Measurements from ENCODE around the gene MMP14. TPM values are rescaled to one million over a fixed set of nuclear protein-coding genes. Genes with fewer than 3 reads are reported as not detected.

MMP14 gene
- polyA plus RNA-seq, 3 donors: 0.14 to 4.6 (median 0.44) TPM

GRCh38 chr14:22897357-22897756 is 61.0 kb downstream of the MMP14 start:
- Histone ChIP-seq H3K9ac (ENCODE audit: insufficient read depth, low read length, poor library complexity, severe bottlenecking) (no peak overlapping the region), H3K4me1 (ENCODE audit: control insufficient read depth in 1 of 2, insufficient read depth in 2 of 2, low read length in 2 of 2) (no peaks in the 10 kb centered on the region), H3K79me2 (ENCODE audit: insufficient read depth, low read length) (no peaks in the 10 kb centered on the region), H3K4me3 (replicated peaks in 1 of 3; ENCODE audit: low read depth in 2 of 3, low read length in 3 of 3) (no peak overlapping the region), H2AFZ (ENCODE audit: insufficient read depth, low read depth, low read length, poor library complexity, severe bottlenecking) (no peak overlapping the region), H3K36me3 (replicated peaks in 1 of 2; ENCODE audit: control insufficient read depth in 1 of 2, insufficient read depth in 2 of 2, low read length in 2 of 2) (peaks cover 37 to 84% of the 10 kb centered on the region in 2 donors), H4K20me1 (ENCODE audit: insufficient read depth, low read length) (peaks cover 6% of the 10 kb centered on the region), H3K27me3 (ENCODE audit: control insufficient read depth in 2 of 2, insufficient read depth in 2 of 2, low read length in 2 of 2) (no peaks in the 10 kb centered on the region), H3K9me3 (replicated peaks in 1 of 2; ENCODE audit: control insufficient read depth in 1 of 2, insufficient read depth in 1 of 2, low read length in 2 of 2) (no peaks in the 10 kb centered on the region), H3K27ac (ENCODE audit: low read depth in 1 of 2, low read length in 2 of 2) (no peak overlapping the region), H3K4me2 (replicated peaks; ENCODE audit: extremely low read depth, low read length, poor library complexity, severe bottlenecking) (no peak overlapping the region)
- Mint-ChIP-seq H3K27ac (peak overlapping the region in 1 of 7 donors; percentile 17), H3K4me1 (peaks cover 2% of the 10 kb centered on the region), H3K36me3 (peaks cover 59 to 74% of the 10 kb centered on the region in 2 donors), H3K4me3 (no peak overlapping the region), H3K27me3 (ENCODE audit: low read depth in 3 of 3) (no peaks in the 10 kb centered on the region), H3K9me3 (no peaks in the 10 kb centered on the region)
- no peak for DNase-seq
- intact Hi-C loops (cut with micrococcal nuclease): no loop called here
- no CpG with 5 or more reads among the region's 1 CpG for WGBS (ENCODE audit: insufficient coverage)
- TF ChIP-seq CTCF (IDR thresholded peaks at IDR 0.05): no peak

Small RNA genes lying within 50 kb of the gene (small RNA-seq; reads per million reads assigned to genes)
- gene RF00019 (ENCODE audit: insufficient read length, low read depth): not detected

Other genes with a start within 250 kb of the MMP14 start
- 100 to 1,000 TPM; 126 to 444 (median 440) TPM for gene DAD1, start 247.4 kb upstream of the MMP14 start, polyA plus RNA-seq
- gene ABHD4, start 238.3 kb upstream of the MMP14 start, polyA plus RNA-seq: 10 to 100 TPM in 2 of 3 donors, 1 to 10 TPM in 1; 9.4 to 13.4 (median 12.5) TPM
- gene OR6J1, start 192.2 kb upstream of the MMP14 start, polyA plus RNA-seq: not detected
- gene OXA1L, start 69.9 kb upstream of the MMP14 start, polyA plus RNA-seq: 100 to 1,000 TPM in 1 of 3 donors, 10 to 100 TPM in 2; 61.2 to 264 (median 86.9) TPM
- gene SLC7A7, start 21.1 kb upstream of the MMP14 start, polyA plus RNA-seq: 100 to 1,000 TPM; 262 to 425 (median 371) TPM
- 100 to 1,000 TPM in 2 of 3 donors, 10 to 100 TPM in 1; 32.3 to 164 (median 130) TPM for gene MRPL52, start 6.7 kb upstream of the MMP14 start, polyA plus RNA-seq
- 10 to 100 TPM; 39.0 to 65.1 (median 51.5) TPM for gene LRP10, start 35.2 kb downstream of the MMP14 start, polyA plus RNA-seq
- gene REM2, start 46.6 kb downstream of the MMP14 start, polyA plus RNA-seq: 1 to 10 TPM in 1 of 3 donors, not detected in 2; 1.8 TPM
- 10 to 100 TPM; 76.7 to 89.7 (median 85.7) TPM for gene RBM23, start 82.6 kb downstream of the MMP14 start, polyA plus RNA-seq
- gene PRMT5, start 92.8 kb downstream of the MMP14 start, polyA plus RNA-seq: 10 to 100 TPM; 38.7 to 44.4 (median 44.1) TPM
- 10 to 100 TPM; 57.3 to 79.7 (median 69.5) TPM for gene HAUS4, start 120.5 kb downstream of the MMP14 start, polyA plus RNA-seq
- gene AJUBA, start 146.0 kb downstream of the MMP14 start, polyA plus RNA-seq: under 1 TPM in 1 of 3 donors, not detected in 2; 0.04 TPM
- gene C14orf93, start 173.6 kb downstream of the MMP14 start, polyA plus RNA-seq: 10 to 100 TPM in 1 of 3 donors, 1 to 10 TPM in 2; 2.5 to 17.6 (median 3.7) TPM
- 10 to 100 TPM; 16.8 to 61.8 (median 57.6) TPM for gene PSMB5, start 198.3 kb downstream of the MMP14 start, polyA plus RNA-seq
- gene PSMB11, start 205.6 kb downstream of the MMP14 start, polyA plus RNA-seq: not detected
- gene CDH24, start 220.9 kb downstream of the MMP14 start, polyA plus RNA-seq: under 1 TPM in 2 of 3 donors, not detected in 1; 0.13 to 0.14 TPM

All from CD14-positive monocyte (primary cell).